HepG2 (cell line): ENCODE measurements around the gene COX4I2. TPM values are rescaled to one million over a fixed set of nuclear protein-coding genes. Genes with fewer than 3 reads are reported as not detected.

Source experiments
- ATAC-seq: fragments of 200-7000 bp; cut with Tn5 transposase; 3 replicates; pipeline ENCODE4 v1.9.1; 2020; ENCODE audit warnings: mild to moderate bottlenecking, moderate library complexity
- BruUV-seq: library from RNA; stranded (reverse); fragments of 400-500 nt; replicated peaks from 2 replicates; lab custom pipeline; 2021; lab: Mats Ljungman, UMichigan
- CTCF ChIA-PET: fragments of 300-600 bp; formaldehyde crosslinking; extraction: SDS; loops from one replicate; lab custom pipeline; 2021; ENCODE audit warnings: low total read pairs, inconsistent platforms, low intra/inter-chr PET ratio; lab: Yijun Ruan, JAX
- POLR2A ChIA-PET: fragments of 350-600 bp; sonication (Branson Sonifier 250); formaldehyde crosslinking; loops from one replicate; lab custom pipeline; 2020; ENCODE audit warnings: antibody characterized with exemption, inconsistent platforms; lab: Yijun Ruan, JAX
- DNase-seq: peaks from one replicate; pipeline ENCODE4 v3.0.0-alpha.2; 2015; ENCODE audit warnings: low spot score
- FAIRE-seq: peaks from 3 replicates; lab custom pipeline; 2011; peaks lifted over from hg19 to GRCh38; lab: Jason Lieb, UNC
- H2AFZ ChIP-seq: one replicate; pipeline ENCODE4 v1.6.1; 2011; ENCODE audit warnings: low read length, inconsistent platforms
- H3K27ac ChIP-seq: fragments of 300-600 bp; 3 replicates; pipeline ENCODE4 v1.8.0; 2011; ENCODE audit warnings: mixed run types, mild to moderate bottlenecking, mixed read lengths, low read length, inconsistent platforms; ENCODE audit not compliant: insufficient read depth; ENCODE audit errors: extremely low read length
- H3K27me3 ChIP-seq, 2 experiments: fragments of 200-600 bp in 1 of 2; 2 replicates in 1 of 2; 3 replicates in 1 of 2; pipeline versions ENCODE4 v1.6.0 to v1.8.0; 2011; ENCODE audit warnings: low read length in 2 of 2, mild to moderate bottlenecking in 2 of 2, moderate library complexity in 2 of 2, inconsistent platforms in 1 of 2; ENCODE audit not compliant: insufficient read depth in 2 of 2, control insufficient read depth in 1 of 2
- H3K36me3 ChIP-seq, 2 experiments: fragments of 200-600 bp in 1 of 2; replicated peaks in 1 of 2; 2 replicates in 1 of 2; 3 replicates in 1 of 2; pipeline versions ENCODE4 v1.5.1 to v1.8.0; 2011; ENCODE audit warnings: low read length in 2 of 2, inconsistent platforms in 1 of 2; ENCODE audit not compliant: insufficient read depth in 2 of 2, control insufficient read depth in 1 of 2
- H3K4me1 ChIP-seq: 2 replicates; pipeline ENCODE4 v1.5.1; 2012; ENCODE audit warnings: low read length, inconsistent platforms; ENCODE audit not compliant: insufficient read depth
- H3K4me2 ChIP-seq: 2 replicates; pipeline ENCODE4 v1.6.0; 2011; ENCODE audit warnings: low read depth, low read length, inconsistent platforms
- H3K4me3 ChIP-seq, 3 experiments: fragments of 200-600 bp in 1 of 3; sonication (generic), shearing (Covaris generic) in 1 of 3; replicated peaks in 1 of 3; 2 replicates each; pipeline ENCODE4 v1.5.1; 2011 to 2016; ENCODE audit warnings: low read length in 3 of 3, inconsistent platforms in 2 of 3, low read depth in 2 of 3, mild to moderate bottlenecking in 2 of 3, control low read depth in 1 of 3, mixed read lengths in 1 of 3; ENCODE audit not compliant: insufficient read depth in 1 of 3
- H3K79me2 ChIP-seq: one replicate; pipeline ENCODE4 v1.6.1; 2011; ENCODE audit warnings: low read length, inconsistent platforms; ENCODE audit not compliant: insufficient read depth
- H3K9ac ChIP-seq: 2 replicates; pipeline ENCODE4 v1.6.0; 2011; ENCODE audit warnings: mild to moderate bottlenecking, low read depth, low read length, inconsistent platforms; ENCODE audit not compliant: insufficient read depth
- H3K9me3 ChIP-seq: 2 replicates; pipeline ENCODE4 v1.5.1; 2012; ENCODE audit warnings: mild to moderate bottlenecking, low read length
- H4K20me1 ChIP-seq: 2 replicates; pipeline ENCODE4 v1.6.0; 2011; ENCODE audit warnings: inconsistent platforms, mild to moderate bottlenecking, low read length, moderate library complexity; ENCODE audit not compliant: insufficient read depth
- FOXA3 ChIP-seq: IDR thresholded peaks from 2 replicates; pipeline ENCODE4 v1.6.1; 2016; ENCODE audit warnings: missing genetic modification reagents, missing compliant biosample characterization
- HOMEZ ChIP-seq: IDR thresholded peaks from 2 replicates; pipeline ENCODE4 v1.6.1; 2016; ENCODE audit warnings: low read depth
- HOXA3 ChIP-seq: sonication (generic); formaldehyde crosslinking; IDR thresholded peaks from 2 replicates; pipeline ENCODE4 v1.5.0; 2020; ENCODE audit warnings: missing genetic modification reagents
- KMT2A ChIP-seq: sonication (generic); formaldehyde crosslinking; IDR thresholded peaks from 2 replicates; pipeline ENCODE4 v1.4.0; 2020; ENCODE audit warnings: missing genetic modification reagents
- PBX2 ChIP-seq: IDR thresholded peaks from 2 replicates; pipeline ENCODE4 v1.6.1; 2016; ENCODE audit warnings: control low read depth
- PCBP1 ChIP-seq: fragments of 200-400 bp; formaldehyde crosslinking; IDR thresholded peaks from 2 replicates; pipeline ENCODE4 v1.6.1; 2017; ENCODE audit warnings: mild to moderate bottlenecking, low read depth, low read length, borderline replicate concordance
- SMARCE1 ChIP-seq: fragments of 450-650 bp; IDR thresholded peaks from 2 replicates; pipeline ENCODE4 v1.6.1; 2017; ENCODE audit warnings: borderline replicate concordance
- SRSF4 ChIP-seq: fragments of 200-400 bp; formaldehyde crosslinking; IDR thresholded peaks from one replicate; pipeline ENCODE4 v1.6.1; 2018; ENCODE audit warnings: mild to moderate bottlenecking, low read depth, low read length, moderate library complexity; ENCODE audit not compliant: poor library complexity, severe bottlenecking
- TBX3 ChIP-seq: fragments of 450-650 bp; IDR thresholded peaks from 2 replicates; pipeline ENCODE4 v1.6.1; 2017; ENCODE audit warnings: antibody characterized with exemption, mild to moderate bottlenecking, inconsistent platforms, borderline replicate concordance
- ZBTB8A ChIP-seq: sonication (generic); formaldehyde crosslinking; IDR thresholded peaks from 2 replicates; pipeline ENCODE4 v1.4.0; 2020; ENCODE audit warnings: mild to moderate bottlenecking, low read depth, missing genetic modification reagents, borderline replicate concordance
- ZMYM4 ChIP-seq: sonication (generic); formaldehyde crosslinking; IDR thresholded peaks from 2 replicates; pipeline ENCODE4 v1.8.1; 2023; ENCODE audit warnings: mild to moderate bottlenecking, missing genetic modification reagents
- ZNF17 ChIP-seq: sonication (generic); formaldehyde crosslinking; IDR thresholded peaks from 2 replicates; pipeline ENCODE4 v1.5.0; 2020; ENCODE audit warnings: mild to moderate bottlenecking, missing genetic modification reagents
- ZNF251 ChIP-seq: sonication (generic); formaldehyde crosslinking; IDR thresholded peaks from 2 replicates; pipeline ENCODE4 v1.9.0; 2021; ENCODE audit warnings: mild to moderate bottlenecking, missing genetic modification reagents
- ZNF263 ChIP-seq: sonication (generic); formaldehyde crosslinking; IDR thresholded peaks from 2 replicates; pipeline ENCODE4 v1.4.0; 2020; ENCODE audit warnings: missing genetic modification reagents
- ZNF670 ChIP-seq: sonication (generic); formaldehyde crosslinking; IDR thresholded peaks from 2 replicates; pipeline ENCODE4 v1.8.0; 2022; ENCODE audit warnings: mild to moderate bottlenecking, missing genetic modification reagents, borderline replicate concordance
- ZNF747 ChIP-seq: sonication (generic); formaldehyde crosslinking; IDR thresholded peaks from 2 replicates; pipeline ENCODE4 v1.8.1; 2023; ENCODE audit warnings: missing genetic modification reagents, mild to moderate bottlenecking, borderline replicate concordance
- ZNF766 ChIP-seq: sonication (generic); formaldehyde crosslinking; IDR thresholded peaks from 2 replicates; pipeline ENCODE4 v1.5.0; 2020; ENCODE audit warnings: missing genetic modification reagents, borderline replicate concordance
- ZNF775 ChIP-seq: sonication (generic); formaldehyde crosslinking; IDR thresholded peaks from 2 replicates; pipeline ENCODE4 v1.4.0; 2020; ENCODE audit warnings: missing genetic modification reagents, mild to moderate bottlenecking, moderate library complexity, borderline replicate concordance
- ZSCAN20 ChIP-seq: sonication (generic); formaldehyde crosslinking; IDR thresholded peaks from 2 replicates; pipeline ENCODE4 v1.4.0; 2020; ENCODE audit warnings: missing genetic modification reagents, mild to moderate bottlenecking, borderline replicate concordance
- WGBS: methylation state at CpG from one replicate; pipeline ENCODE4 v1.1.6; 2017; ENCODE audit warnings: low lambda C conversion rate; 5-methylcytosine and 5-hydroxymethylcytosine counted together
- in situ Hi-C: cut with HindIII; loops from 2 replicates; pipeline ENCODE4 v1.10.0; 2017; ENCODE audit warnings: low pct_unique_long_range_greater_than_20kb; ENCODE audit not compliant: extremely low pct_ligation_motif_present
- intact Hi-C: fragments of 100-400 bp; cut with micrococcal nuclease; formaldehyde crosslinking; loops from one replicate; pipeline ENCODE4 v1.10.0; 2022; ENCODE audit not compliant: unreplicated experiment
- polyA plus RNA-seq, 8 experiments: library from polyadenylated mRNA; depleted of rRNA in 3 of 8; stranded (reverse) in 7 of 8; unstranded in 1 of 8; fragments of >200 nt; fragmentation: Illumina TruSeq in 4 of 8; extraction: Trizol in 4 of 8; gene quantifications; 2 replicates each; pipeline versions ENCODE4 v1.2.1 to v1.2.3, GENCODE V29; 2011 to 2016; ENCODE audit warnings: low read depth in 4 of 8, missing spikeins in 1 of 8, mixed read lengths in 1 of 8; ENCODE audit not compliant: insufficient read depth in 1 of 8
- total RNA-seq, 5 experiments: library from RNA; depleted of rRNA; stranded (reverse); fragments of >200 nt; fragmentation: Illumina TruSeq; extraction: Trizol; gene quantifications; 2 replicates each; pipeline ENCODE4 v1.2.3, GENCODE V29; 2016; ENCODE audit warnings: low read depth in 1 of 5

The COX4I2 gene
- total and polyA plus RNA-seq, 2 of the 13 experiments (the other 11 are each of a cell fraction or from before 2014, with no cell fraction given): 1.1 TPM; not detected in 1

- TF ChIP-seq TBX3 (peak; percentile 94; the same call in 1 of the 2 replicates), SRSF4 (peak; percentile 92), ZNF747 (CRISPR knock-in tag) (peak; percentile 99), KMT2A (CRISPR knock-in tag) (peak; percentile 90), ZBTB8A (CRISPR knock-in tag) (0 out of 2 replicates have a peak, but pooled peaks have one; percentile 47), HOXA3 (CRISPR knock-in tag) (peak; percentile 98), FOXA3 (CRISPR knock-in tag) (peak; percentile 87)
These were observed 33.7 kb upstream of the COX4I2 start (continued) for GRCh38 chr20:31603822-31604566.

- Histone ChIP-seq H3K27me3 (no peaks in the 10 kb centered on the region; a peak in 1 of 5 replicates), H3K36me3 (peaks cover 0 to 5% of the 10 kb centered on the region in 2 experiments; a peak in 4 of 5 replicates), H3K4me3 (peak overlapping the region; percentile 81 to 99 (median 95)), H3K4me2 (peak overlapping the region; percentile 76), H3K4me1 (peaks cover 46% of the 10 kb centered on the region), H4K20me1 (peaks cover 19% of the 10 kb centered on the region), H3K9me3 (no peaks in the 10 kb centered on the region), H2AFZ (no peak overlapping the region), H3K9ac (peak overlapping the region; percentile 99), H3K27ac (peak overlapping the region; percentile 98), H3K79me2 (peaks cover 43% of the 10 kb centered on the region)
- ATAC-seq (no peak), DNase-seq (peak; percentile 48), FAIRE-seq (no peak)
- POLR2A ChIA-PET: interaction anchor here (0.6 to 13.6 kb wide), 27 partner anchors 8 to 275 kb away, joined by 3 to 1427 read pairs (median 12); partner anchors contain the start of genes BCL2L1 and TPX2
- intact Hi-C loops (loop anchor here (1.0 to 5.0 kb wide), 2 partner anchors 8 to 118 kb away; partner anchors contain the start of gene BCL2L1), in situ Hi-C loops (no loop called here)
- under 1% methylated on average over 14 of the region's 14 CpGs for WGBS
- CTCF ChIA-PET: interaction anchor here (2.7 kb wide), 1 partner anchor 8 kb away, joined by 10 read pairs; no protein-coding TSS in a partner anchor
- TSS peak; percentile 94 for BruUV-seq
- TF ChIP-seq ZNF251 (CRISPR knock-in tag) (no peak), ZNF263 (no peak), PBX2 (no peak), ZMYM4 (CRISPR knock-in tag) (no peak), ZNF17 (CRISPR knock-in tag) (no peak), ZNF670 (CRISPR knock-in tag) (no peak; the same call in 1 of the 2 replicates), ZSCAN20 (CRISPR knock-in tag) (no peak), PCBP1 (no peak), HOMEZ (CRISPR knock-in tag) (no peak), SMARCE1 (no peak), ZNF766 (CRISPR knock-in tag) (no peak), ZNF775 (CRISPR knock-in tag) (0 out of 2 replicates have a peak, but pooled peaks have one; percentile 20)
These were observed 33.1 kb upstream of the COX4I2 start for GRCh38 chr20:31604567-31605030.
